Fibroblast of skin of left quadriceps (primary cell): ENCODE data around the gene BAG1.

Experiments
- DNase-seq, 2 experiments: peaks; one replicate each; pipeline ENCODE4 v3.0.0-alpha.2; 2013; ENCODE audit warnings: low read depth in 2 of 2

The BAG1 gene

DNA sequence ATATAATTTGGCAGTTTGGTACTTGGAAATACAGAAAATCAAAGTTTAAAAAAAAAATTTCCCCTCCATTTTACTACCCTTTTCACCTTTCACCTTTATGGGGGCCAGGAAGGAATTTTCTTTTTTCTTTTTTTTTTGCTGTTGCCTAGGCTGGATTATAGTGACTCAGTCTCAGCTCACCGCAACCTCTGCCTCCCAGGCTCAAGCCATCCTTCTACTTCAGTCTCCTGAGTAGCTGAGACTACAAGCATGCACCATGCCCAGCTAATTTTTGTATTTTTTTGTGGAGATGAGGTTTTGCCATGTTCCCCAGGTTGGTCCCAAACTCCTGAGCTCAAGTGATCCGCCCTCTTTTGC is 9.4 kb upstream of the BAG1 start:
- DNase-seq, result no peak

DNA sequence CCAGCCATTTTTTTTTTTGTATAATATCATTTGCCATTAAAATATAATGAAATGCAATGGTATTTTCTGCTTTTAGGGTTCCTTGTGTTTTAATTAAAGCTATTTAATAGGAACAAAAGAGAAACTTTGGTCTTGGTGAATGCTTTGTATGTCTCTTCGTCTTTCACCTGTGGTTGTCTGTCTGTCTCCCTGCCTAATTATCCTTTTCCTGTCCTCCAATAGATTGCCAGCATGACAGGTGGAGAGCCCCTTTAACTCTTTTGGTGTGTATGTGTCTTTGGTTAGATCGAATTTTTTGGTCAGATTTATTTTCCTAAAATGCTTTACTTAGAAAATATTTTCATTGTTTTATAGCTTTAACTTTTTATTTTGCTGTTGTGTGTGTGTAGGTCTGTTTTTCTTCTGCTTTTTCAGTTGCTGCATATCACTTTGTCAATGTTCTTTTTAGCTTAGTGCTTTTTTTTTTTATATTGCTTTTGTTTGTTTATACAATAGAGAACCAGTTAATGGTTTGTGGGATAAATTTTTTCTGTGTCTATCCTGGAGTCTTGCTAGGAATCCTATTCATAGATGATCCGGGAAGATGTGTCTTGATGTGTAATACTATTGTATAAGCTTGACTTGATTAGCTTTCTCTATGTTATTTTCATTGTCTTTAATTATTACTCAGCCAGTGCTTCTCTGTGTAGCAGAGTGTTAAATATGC is 8.9 kb upstream of the BAG1 start:
- DNase-seq, result no peak

- DNase-seq, result no peak
Observed at GRCh38 chr9:33272061-33272460, 7.6 kb upstream of the BAG1 start.

DNA sequence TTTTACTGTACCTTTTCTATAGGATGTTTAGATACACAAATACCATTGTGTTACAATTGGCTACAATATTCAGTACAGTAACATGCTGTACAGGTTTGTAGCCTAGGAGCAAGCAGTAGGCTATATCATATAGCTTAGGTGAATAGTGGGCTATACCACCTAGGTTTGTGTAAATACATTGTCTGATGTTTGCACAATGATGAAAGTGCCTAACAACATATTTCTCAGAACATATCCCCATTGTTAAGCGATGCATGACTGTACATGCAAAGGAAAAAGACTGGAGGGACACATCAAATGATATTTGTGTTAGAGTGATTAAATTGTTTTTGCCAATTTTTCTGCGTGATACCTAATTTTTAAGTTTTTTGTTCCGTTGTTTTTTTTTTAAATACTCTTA is 5.6 kb upstream of the BAG1 start:
- no peak for DNase-seq

DNA sequence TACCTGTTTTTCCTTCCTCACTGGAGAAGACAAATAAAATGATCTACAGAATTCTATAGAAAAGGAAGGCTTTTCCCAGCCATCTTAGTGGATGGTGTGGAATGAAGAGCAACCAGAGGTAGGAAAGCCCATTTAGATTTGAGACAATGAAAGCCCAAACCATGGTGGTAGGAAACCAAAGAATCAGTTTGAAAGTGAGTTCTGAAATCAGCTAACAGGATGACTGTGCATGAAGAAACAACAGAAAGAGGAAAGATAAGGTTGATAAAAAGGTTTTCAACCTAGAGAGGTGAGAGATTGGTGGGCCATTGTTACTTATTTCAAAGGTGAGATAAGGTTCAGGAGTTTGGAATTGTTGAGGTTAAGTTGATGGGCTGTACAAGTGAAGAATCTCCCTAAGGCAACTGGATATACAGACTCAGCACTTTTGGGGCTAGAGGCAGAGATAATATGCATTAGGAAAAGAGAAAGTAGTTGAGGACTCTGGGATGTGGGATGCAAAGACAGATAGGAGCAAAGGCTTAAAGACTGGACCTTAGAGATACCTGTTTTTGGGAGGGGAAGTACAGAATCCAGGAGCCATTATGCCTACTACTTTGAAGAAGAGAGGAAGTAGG is 2.8 kb upstream of the BAG1 start:
- no peak for DNase-seq

GRCh38 chr9:33265211-33265865 is 830 bp upstream of the BAG1 start:
- no peak for DNase-seq

DNA sequence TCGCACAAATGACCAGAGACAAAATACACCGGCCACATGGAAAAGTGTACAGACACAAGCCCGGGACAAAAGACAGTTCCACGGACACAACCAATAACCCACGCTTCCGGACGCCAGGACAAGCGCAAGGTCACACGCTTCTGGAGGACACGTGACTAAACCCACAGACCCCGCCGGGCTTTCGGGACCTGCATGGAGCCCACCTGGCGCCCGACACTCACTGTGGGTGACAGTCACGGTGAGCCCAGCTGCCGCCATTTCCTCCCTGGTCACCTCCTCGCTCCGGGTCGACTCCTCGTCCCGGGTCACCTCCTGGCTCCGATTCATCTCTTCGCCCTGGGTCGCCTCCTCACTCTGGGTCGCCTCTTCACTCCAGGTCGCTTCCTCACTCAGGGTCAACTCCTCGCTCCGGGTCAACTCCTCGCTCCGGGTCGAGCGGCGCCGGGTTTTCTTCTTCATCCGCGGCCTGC is 470 bp downstream of the BAG1 start:
- DNase-seq, result no peak

GRCh38 chr9:33263131-33264002 is 1.1 kb downstream of the BAG1 start:
- no peak for DNase-seq

- no peak for DNase-seq
Observed at GRCh38 chr9:33260372-33260771, 4.1 kb downstream of the BAG1 start.

DNA sequence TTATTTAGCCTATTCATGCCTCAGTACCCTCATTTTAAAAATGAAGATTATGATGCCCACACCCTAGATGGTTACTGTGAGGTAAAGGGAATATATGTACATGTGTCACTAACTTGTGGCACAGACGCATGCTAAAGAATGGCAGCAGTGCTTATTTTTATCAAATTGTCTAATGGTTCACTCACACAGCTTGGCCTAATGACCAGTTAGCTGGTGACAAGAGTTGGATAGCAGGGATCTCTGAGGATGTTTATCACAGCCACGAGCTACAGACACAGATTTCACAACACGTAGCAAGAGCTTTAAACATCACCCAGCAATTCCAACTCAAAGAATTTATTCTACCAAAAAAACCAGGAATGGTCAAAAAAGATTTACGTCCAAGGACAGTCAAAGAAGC is 7.2 kb downstream of the BAG1 start:
- no peak for DNase-seq

DNA sequence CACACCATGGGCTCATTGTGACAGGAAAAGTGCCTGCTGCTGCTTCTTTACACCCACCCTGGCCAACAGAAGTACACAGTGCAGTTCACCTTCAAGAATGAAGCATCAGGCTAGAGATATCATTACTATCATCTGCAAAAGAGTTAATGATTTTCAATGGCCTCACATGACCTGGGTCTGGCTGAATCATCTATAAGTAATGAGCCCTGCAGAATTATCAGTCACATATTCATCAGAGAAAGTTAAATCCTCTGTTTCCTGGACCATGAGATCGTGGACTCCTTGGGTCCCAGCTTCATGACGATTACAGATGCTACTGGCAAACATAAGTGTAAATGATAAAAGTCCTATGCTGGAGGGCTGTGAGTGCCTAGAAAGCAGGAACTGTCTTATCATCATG is 8.3 kb downstream of the BAG1 start:
- DNase-seq, result no peak

DNA sequence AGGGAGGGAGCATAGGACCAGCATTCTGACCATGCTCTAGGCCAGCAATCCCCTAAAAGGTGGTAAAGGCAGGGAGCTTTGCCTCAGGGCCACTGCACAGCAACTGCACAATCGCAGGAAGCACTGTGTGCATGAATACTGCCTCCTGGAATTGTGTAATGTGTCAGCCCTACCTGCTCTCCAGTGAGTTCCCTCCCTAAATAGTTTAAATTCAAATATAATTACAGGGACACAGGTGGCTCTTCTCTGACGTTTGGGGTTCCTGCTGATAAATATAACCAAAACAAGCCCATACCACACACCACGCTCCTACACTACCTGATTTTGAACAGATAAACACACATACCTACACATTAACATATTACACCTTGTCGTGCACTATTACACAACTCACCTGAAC is 9.0 kb downstream of the BAG1 start:
- no peak for DNase-seq

DNA sequence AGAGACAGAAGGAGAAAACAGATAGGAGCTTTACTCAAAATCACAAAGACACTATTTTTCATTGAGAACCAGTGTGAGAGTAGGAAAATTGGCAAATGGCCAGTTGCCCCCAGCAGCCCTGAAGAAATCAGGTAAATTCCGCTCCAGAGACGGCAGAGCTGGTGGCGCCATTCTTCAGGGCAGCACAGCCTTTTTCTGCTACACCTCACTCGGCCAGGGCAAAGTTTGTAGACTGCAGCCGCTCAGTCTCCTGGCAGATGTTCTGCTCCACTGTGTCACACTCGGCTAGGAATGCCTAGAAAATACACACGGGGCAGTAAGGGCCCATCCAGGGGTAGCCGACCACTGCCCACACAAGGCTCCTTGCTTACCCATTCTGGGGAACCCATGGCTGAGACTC is 9.5 kb downstream of the BAG1 start:
- DNase-seq, result no peak

- no peak for DNase-seq
Observed at GRCh38 chr9:33254211-33254610, 10.3 kb downstream of the BAG1 start.

GRCh38 chr9:33250458-33250995 is 14.0 kb downstream of the BAG1 start:
- DNase-seq, result no peak

DNA sequence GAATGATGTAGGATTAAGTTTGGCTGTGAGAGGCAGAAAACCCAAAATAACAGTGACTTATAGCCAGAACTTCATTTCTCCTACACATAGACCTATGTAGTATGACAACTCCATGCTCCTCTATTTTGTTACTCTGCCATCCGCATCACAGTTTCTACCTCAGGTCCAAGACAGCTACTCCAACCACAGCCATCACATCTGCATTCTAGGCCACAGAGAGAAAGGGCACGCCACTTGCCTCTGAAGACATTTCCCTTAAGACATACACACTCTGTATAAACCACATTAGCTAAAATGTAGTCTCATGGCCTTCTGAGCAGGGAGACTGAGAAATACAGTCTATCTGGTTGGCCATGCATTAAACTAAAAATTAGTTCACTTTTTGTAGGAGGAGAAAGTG is 14.5 kb downstream of the BAG1 start:
- DNase-seq, result no peak

GRCh38 chr9:33249087-33249658 is 15.3 kb downstream of the BAG1 start:
- DNase-seq, result no peak

DNA sequence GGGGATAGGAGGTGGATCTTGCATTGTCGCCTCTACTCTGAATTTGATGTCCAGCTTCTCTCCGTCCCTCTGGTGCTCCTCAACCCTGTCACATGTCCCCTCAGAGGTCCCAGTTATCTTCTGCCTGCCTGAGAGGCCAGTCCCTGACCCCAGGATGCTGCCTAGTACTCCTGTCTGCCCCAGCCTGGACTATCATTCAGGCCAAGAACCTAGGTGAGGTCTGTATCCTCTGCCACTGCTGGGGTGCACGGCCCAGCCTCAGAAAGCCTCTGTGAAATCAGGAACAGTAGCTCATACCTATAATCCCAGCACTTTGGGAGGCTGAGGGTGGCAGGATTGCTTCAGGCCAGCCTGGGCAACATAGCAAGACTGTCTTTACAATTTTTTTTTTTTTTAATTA is 15.9 kb downstream of the BAG1 start:
- DNase-seq, result no peak

- no peak for DNase-seq
Observed at GRCh38 chr9:33246269-33246860, 18.1 kb downstream of the BAG1 start.

GRCh38 chr9:33245341-33245740 is 19.2 kb downstream of the BAG1 start:
- DNase-seq, result no peak

DNA sequence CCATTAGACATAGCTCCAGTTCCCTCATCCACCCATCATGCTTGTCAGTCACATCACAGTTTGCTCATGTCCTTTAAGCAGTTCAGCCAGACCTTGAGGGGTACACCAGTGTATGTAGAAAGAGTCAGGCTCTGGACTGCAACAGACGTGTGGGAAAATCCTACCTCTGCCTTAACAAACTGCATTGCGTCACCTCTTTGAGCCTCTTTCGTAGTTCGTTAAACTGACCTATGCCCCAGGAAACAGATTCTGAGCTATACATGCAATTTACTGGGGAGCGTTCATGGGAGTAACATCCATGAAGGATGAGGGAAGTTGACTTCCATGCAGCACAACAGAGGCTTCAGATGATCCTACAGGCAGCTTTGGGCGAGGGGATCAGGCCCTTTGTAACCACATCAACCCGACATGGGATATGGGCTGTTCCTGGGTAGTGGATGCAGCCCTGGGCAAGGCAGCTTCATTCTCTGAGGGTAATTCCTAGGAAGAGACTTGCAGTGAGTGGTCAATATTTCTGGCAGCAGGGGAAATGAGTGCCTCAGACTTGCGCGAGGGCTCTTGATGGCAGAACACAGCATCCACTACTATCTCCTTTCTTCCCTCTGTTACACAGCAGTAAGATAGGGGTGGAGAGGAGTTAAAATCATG is 20.2 kb downstream of the BAG1 start:
- DNase-seq, result no peak
